Endothelial cell of hepatic sinusoid (primary cell): Measurements from ENCODE around the gene ABR.

Experiments
- in situ Hi-C: cut with HindIII; loops from 2 replicates; pipeline ENCODE4 v1.10.0; 2017; ENCODE audit warnings: low sequenced_read_pairs

The ABR gene

GRCh38 chr17:1012823-1013728 is 166.7 kb downstream of the ABR start:
- in situ Hi-C loops, result no loop called here

DNA sequence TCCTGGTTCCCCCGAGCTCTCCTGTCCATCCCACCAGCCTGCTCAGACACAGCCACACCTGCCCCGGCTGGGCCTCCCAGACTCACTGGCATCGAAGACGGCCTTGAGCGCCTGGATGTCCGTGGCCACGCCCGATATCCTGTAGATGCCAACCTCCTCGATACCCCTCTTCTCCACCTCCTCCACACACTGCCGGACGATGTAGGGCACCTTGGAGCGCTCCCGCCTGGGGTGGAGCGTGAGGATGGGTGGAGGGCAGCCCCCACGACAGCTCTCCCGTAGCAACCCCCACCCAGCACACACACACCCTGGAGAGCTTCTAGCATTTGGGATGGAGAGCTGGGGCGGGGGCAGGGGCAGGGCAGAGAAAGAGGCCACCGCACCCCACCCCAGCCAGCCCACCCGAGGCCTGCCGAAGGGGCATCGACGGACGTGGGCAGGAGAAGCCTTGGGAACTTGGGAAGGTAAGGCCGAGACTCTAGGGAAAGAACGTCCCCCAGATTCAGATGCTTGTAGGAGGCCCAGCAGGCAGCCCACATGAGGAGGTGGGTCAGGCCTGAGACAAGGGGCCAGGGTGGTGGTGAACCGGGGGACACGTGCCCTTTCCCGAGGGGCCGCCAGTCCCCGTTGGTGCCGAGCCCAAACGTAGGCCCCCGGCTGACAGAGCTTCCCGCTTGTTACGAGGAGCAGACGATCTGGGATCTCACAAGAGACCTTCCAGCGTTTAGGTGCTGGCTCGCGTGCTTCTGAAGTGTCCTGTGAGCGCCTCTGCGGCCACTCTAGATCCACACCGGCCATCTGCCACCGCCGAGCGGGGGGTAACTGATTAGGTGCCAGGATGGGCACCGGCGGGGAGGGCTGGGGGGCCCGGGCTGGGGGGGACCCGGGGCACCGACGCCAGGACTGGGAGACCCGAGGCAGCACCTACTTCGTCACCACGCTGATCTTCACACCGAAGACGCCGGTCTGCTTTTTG is 167.7 kb downstream of the ABR start:
- in situ Hi-C loops, result no loop called here

GRCh38 chr17:1011138-1011537 is 168.6 kb downstream of the ABR start:
- in situ Hi-C loops, result no loop called here

- in situ Hi-C loops, result no loop called here
Observed at GRCh38 chr17:1010586-1010985, 169.2 kb downstream of the ABR start.

GRCh38 chr17:1010086-1010450 is 169.7 kb downstream of the ABR start:
- in situ Hi-C loops, result no loop called here

GRCh38 chr17:1009229-1010085 is 170.3 kb downstream of the ABR start:
- in situ Hi-C loops, result no loop called here

GRCh38 chr17:1008008-1008761 is 171.6 kb downstream of the ABR start:
- in situ Hi-C loops, result no loop called here

DNA sequence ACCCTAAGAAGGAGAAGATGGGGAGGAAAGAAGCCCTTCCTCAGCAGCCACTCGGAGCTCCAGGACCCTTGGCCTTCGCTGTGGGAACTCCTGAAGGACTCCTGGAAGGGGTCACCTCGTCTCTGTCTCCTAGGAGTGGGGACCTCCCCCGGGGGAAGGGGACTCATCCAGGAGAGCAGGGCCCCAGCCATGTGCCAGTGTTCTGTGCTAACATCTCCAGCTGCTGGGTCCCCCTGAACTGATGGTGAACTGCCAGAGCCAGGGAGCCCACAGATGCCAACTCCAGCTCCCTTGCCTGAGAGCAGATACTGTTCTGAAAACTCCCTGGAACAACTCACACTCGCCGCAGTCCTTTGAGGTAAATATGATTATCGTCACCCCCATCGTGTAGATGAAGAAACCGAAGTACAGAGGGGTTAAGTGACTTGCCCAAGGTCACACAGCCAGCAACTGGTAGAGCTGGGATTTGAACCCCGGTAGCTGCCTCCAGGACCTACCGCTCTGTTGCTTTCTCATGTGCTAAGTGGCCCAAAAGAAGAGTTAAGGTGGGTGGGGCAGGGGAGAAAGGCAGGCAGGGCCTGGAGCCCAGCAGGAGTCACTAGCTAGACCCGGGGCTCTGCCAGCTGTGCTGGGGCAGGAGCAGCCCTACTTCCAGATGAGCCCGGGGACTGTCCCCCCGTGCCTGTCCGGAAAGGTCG is 172.3 kb downstream of the ABR start:
- in situ Hi-C loops, result no loop called here

GRCh38 chr17:1006054-1006453 is 173.7 kb downstream of the ABR start:
- in situ Hi-C loops, result no loop called here

DNA sequence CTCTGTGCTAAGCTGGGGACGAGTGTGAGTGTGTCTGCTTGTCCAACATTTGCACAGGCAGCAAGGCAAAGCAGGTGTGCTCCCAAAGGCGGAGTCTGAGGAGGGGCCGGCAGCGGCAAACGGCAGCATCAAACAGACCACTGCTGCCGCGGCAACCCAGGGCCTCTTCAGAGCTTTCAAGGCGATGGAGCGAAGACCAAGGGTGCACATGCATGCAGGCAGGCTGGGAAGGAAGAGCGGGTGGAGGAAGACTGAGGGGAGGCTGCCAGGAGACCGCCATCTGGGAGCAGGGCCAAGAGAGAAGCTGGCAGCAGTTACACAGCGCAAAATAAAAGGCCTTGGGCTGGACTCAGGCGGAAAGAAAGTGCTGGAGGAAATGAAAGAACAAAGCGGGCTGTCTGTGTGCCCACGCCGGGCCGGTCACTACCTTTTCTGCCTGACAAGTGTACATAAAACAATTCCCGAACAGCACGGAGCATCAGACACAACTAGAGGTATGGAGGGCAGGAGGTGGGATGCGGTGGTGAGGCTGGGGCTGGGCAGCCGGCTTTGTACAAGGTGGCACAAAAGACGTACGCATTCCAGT is 174.3 kb downstream of the ABR start:
- in situ Hi-C loops, result no loop called here

- in situ Hi-C loops, result no loop called here
Observed at GRCh38 chr17:1004769-1005295, 174.9 kb downstream of the ABR start.

- in situ Hi-C loops, result no loop called here
Observed at GRCh38 chr17:1003972-1004768, 175.6 kb downstream of the ABR start.

DNA sequence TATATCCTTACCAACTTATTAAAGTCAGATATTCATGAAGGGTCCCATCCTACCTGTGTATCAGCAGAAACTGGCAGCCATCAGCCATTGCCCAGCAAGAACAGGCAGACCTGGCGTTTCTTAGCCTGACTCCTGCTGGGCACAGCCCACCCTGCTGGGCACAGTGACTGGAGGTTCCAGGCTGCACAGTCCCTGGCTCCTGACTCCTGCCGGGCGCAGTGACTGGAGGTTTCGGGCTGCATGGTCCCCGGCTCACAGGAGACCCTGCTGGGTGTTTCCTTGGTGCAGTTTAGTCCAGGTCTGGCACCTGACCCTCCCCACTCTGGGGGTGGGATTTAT is 176.2 kb downstream of the ABR start:
- in situ Hi-C loops, result no loop called here

- in situ Hi-C loops, result no loop called here
Observed at GRCh38 chr17:1002771-1003555, 176.8 kb downstream of the ABR start.

- in situ Hi-C loops, result no loop called here
Observed at GRCh38 chr17:1002412-1002753, 177.4 kb downstream of the ABR start.

GRCh38 chr17:1001640-1002411 is 178.0 kb downstream of the ABR start:
- in situ Hi-C loops, result no loop called here
